ENCODE results near the gene TNN. TPM values are rescaled to one million over a fixed set of nuclear protein-coding genes. Genes with fewer than 3 reads are reported as not detected.
A peak's percentile ranks its signal among the peaks of the same experiment; 100 is the strongest.

The TNN gene
- total RNA-seq, 1 experiment from 2014 or later, result 0.11 TPM

DNA sequence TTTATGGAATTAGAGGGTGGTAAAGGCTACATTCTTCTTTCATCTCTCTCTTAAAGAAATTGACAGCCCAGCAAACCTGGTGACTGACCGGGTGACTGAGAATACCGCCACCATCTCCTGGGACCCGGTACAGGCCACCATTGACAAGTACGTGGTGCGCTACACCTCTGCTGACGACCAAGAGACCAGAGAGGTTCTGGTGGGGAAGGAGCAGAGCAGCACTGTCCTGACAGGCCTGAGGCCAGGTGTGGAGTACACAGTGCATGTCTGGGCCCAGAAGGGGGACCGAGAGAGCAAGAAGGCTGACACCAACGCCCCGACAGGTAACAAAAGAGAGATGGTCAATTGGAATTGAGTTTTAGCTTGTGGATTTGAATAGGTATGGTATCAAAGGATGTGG lies 29.7 kb downstream of the TNN start:
- H3K4me1 ChIP-seq (ENCODE audit: insufficient read depth, low read length), result no peaks in the 10 kb centered on the region
- no peak overlapping the region for H3K18ac ChIP-seq (ENCODE audit: insufficient read length, low read depth, low read length)
- TF ChIP-seq, protein P1, sequence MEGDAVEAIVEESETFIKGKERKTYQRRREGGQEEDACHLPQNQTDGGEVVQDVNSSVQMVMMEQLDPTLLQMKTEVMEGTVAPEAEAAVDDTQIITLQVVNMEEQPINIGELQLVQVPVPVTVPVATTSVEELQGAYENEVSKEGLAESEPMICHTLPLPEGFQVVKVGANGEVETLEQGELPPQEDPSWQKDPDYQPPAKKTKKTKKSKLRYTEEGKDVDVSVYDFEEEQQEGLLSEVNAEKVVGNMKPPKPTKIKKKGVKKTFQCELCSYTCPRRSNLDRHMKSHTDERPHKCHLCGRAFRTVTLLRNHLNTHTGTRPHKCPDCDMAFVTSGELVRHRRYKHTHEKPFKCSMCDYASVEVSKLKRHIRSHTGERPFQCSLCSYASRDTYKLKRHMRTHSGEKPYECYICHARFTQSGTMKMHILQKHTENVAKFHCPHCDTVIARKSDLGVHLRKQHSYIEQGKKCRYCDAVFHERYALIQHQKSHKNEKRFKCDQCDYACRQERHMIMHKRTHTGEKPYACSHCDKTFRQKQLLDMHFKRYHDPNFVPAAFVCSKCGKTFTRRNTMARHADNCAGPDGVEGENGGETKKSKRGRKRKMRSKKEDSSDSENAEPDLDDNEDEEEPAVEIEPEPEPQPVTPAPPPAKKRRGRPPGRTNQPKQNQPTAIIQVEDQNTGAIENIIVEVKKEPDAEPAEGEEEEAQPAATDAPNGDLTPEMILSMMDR (conservative IDR thresholded peaks at IDR 0.05), result no peak
- no peak overlapping the region for H3K56ac ChIP-seq (ENCODE audit: insufficient read length, low read depth, low read length)
- H3K27ac ChIP-seq (ENCODE audit: insufficient read length, low read depth, low read length), result no peak overlapping the region
- Mint-ChIP-seq H3K4me1 (peaks cover 0 to 4% of the 10 kb centered on the region in 2 experiments; a peak in 1 of 4 replicates), H3K4me3 (no peak overlapping the region), H3K9me3 (peaks cover 0 to 5% of the 10 kb centered on the region in 2 experiments; a peak in 2 of 5 replicates), H3K27me3 (ENCODE audit: low read depth) (peaks cover 2% of the 10 kb centered on the region; the same call in 1 of the 2 replicates), H3K36me3 (ENCODE audit: insufficient read depth in 1 of 3, low read depth in 3 of 3) (peaks cover 0 to 4% (median 0%) of the 10 kb centered on the region in 3 experiments; a peak in 3 of 7 replicates), H3K27ac (peak overlapping the region in 1 of 3 experiments; percentile 32; a peak in 1 of 7 replicates)
- DNase-seq, result no peak
- H4K20me1 ChIP-seq (ENCODE audit: control insufficient read depth, insufficient read depth, insufficient read length), result peaks cover 4% of the 10 kb centered on the region
- no peak overlapping the region for H3K9ac ChIP-seq (ENCODE audit: extremely low read depth, insufficient read length, low read length)
- no peaks in the 10 kb centered on the region for H3K27me3 ChIP-seq (ENCODE audit: insufficient read depth, low read length)
- no peak overlapping the region for H4K5ac ChIP-seq (ENCODE audit: insufficient read length, low read depth, low read length)
- H2BK20ac ChIP-seq (ENCODE audit: low read depth, low read length, poor library complexity, severe bottlenecking), result no peak overlapping the region
- no CpG with 5 or more reads among the region's 9 CpGs for WGBS (ENCODE audit: extremely low coverage, insufficient read length, low lambda C conversion rate)
- H4K91ac ChIP-seq (ENCODE audit: insufficient read length, low read depth, low read length), result no peak overlapping the region
- no peak overlapping the region for H3K14ac ChIP-seq (ENCODE audit: insufficient read depth, low read length)
- H2BK120ac ChIP-seq (ENCODE audit: low read depth, low read length, poor library complexity, severe bottlenecking), result no peak overlapping the region
- H2BK12ac ChIP-seq (ENCODE audit: insufficient read length, low read depth, low read length), result no peak overlapping the region
- H2BK5ac ChIP-seq (ENCODE audit: insufficient read length, low read length), result no peak overlapping the region
- H2BK15ac ChIP-seq (ENCODE audit: low read depth, low read length), result no peak overlapping the region
- no peak overlapping the region for H3T11ph ChIP-seq (ENCODE audit: low read length)
- no peak overlapping the region for H2AK5ac ChIP-seq (ENCODE audit: insufficient read length, low read length)
- no peak overlapping the region for H2AFZ ChIP-seq (ENCODE audit: low read length)
- H4K8ac ChIP-seq (replicated peaks; ENCODE audit: insufficient read length, low read depth, low read length), result no peak overlapping the region
- no peaks in the 10 kb centered on the region for H3K9me3 ChIP-seq (ENCODE audit: control insufficient read depth, low read depth, low read length)
- no peak overlapping the region for H3K23ac ChIP-seq (ENCODE audit: insufficient read length, low read depth, low read length)
- H3K79me2 ChIP-seq (ENCODE audit: insufficient read depth, low read length), result no peaks in the 10 kb centered on the region
- H3K23me2 ChIP-seq (ENCODE audit: insufficient read length, low read depth, low read length, poor library complexity, severe bottlenecking), result no peaks in the 10 kb centered on the region
- H3K4ac ChIP-seq (ENCODE audit: low read depth, low read length), result no peak overlapping the region
- H3K79me1 ChIP-seq (ENCODE audit: insufficient read depth, low read depth, low read length, poor library complexity, severe bottlenecking), result no peaks in the 10 kb centered on the region
- no peak overlapping the region for H3K4me2 ChIP-seq (ENCODE audit: insufficient read depth, insufficient read length, low read length)
